Lower leg skin (tissue), 3 donors: ENCODE measurements around the gene TMEM229B.

Source experiments
- POLR2A ChIP-seq, 2 donors: fragments of 450-650 bp; IDR thresholded peaks; one replicate each; pipeline ENCODE4 v1.6.1; 2016 to 2017; ENCODE audit warnings: antibody characterized with exemption in 2 of 2, mild to moderate bottlenecking in 1 of 2, moderate library complexity in 1 of 2
- TF ChIP-seq, protein P1 (sequence below), 3 donors: fragments of 450-650 bp; IDR thresholded peaks; one replicate each; pipeline ENCODE4 v1.5.1; 2016; ENCODE audit warnings: antibody characterized with exemption in 3 of 3, mild to moderate bottlenecking in 3 of 3, moderate library complexity in 2 of 3

DNA sequence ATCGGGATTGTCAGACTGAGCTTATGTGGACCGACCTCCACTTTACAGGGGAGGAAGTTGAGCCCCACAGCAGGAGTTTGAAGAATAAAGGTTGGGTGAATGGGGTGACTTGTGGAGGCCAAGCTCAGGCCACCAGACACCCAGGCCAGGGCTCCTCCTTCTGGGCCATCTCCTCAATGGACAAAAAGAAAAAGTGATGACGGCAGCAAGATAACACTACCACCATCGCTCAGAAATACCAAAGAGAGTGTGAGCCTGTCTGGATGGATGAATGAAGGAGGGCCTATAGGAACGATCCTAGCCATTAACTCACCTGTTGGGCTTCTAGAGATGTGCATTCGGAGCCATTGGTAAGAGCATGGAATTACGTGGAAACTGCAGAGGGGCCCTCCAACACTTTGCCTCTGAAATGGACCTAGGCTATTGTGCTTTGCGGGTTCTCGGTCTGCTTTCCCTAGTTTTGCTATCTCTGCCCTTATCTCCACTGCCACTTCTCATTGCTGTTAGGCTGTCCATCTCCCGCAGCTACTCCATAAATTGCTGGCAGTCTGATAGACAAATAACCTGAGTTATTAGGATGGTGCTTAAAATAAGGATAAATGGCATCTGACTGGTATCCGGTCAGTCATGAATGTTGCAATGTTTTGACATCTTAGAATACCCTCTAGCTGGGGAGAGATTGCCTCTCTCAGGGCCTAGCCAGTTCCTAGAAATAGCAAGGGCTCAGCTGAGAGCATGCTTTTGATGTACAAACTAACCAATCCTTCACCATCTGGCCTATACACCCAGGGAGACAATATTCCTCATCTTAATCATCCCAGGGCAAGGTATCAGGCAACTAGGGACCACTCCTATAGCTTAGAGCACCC is 66.9 kb downstream of the TMEM229B start:
- TF ChIP-seq, protein P1, sequence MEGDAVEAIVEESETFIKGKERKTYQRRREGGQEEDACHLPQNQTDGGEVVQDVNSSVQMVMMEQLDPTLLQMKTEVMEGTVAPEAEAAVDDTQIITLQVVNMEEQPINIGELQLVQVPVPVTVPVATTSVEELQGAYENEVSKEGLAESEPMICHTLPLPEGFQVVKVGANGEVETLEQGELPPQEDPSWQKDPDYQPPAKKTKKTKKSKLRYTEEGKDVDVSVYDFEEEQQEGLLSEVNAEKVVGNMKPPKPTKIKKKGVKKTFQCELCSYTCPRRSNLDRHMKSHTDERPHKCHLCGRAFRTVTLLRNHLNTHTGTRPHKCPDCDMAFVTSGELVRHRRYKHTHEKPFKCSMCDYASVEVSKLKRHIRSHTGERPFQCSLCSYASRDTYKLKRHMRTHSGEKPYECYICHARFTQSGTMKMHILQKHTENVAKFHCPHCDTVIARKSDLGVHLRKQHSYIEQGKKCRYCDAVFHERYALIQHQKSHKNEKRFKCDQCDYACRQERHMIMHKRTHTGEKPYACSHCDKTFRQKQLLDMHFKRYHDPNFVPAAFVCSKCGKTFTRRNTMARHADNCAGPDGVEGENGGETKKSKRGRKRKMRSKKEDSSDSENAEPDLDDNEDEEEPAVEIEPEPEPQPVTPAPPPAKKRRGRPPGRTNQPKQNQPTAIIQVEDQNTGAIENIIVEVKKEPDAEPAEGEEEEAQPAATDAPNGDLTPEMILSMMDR (IDR thresholded peaks at IDR 0.05): no peak
- TF ChIP-seq POLR2A (IDR thresholded peaks at IDR 0.05): no peak
